ENCODE results near the gene CAMTA1.

DNA sequence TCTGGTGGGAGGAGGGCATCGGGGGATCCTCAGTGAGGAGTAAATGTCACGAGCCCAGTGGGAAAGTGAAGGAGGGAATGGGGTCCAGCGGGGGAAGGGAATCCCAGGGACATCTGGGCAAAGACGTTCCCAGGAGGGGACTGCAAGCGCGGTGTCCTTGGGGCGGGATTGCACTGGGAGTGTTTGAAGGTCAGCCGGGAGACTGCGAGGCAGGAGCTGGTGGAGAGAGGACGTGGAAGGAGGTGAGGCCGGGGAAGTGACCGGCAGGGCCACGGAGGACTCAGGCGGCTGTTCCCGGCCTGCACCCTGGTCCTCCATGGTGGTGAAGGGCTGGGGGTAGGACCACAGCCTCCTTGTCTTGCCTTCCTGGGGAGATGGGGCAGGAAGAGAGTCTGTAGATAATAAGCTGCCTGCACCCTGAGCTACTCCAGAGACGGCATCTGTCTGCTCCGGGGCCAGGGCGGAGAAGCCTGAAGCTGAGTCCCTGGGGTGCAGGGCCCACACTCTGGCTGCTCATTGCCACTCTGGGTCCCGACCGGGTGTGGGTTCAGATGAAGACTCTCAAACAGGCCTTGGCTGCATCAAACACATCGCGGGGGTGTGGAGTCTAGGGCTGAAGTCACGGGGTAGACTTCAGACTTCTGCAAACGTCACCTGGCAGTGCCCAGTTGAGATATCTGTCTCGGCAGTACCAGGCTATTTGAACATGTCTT lies 264.8 kb downstream of the CAMTA1 start:
- TF ChIP-seq, protein P1, sequence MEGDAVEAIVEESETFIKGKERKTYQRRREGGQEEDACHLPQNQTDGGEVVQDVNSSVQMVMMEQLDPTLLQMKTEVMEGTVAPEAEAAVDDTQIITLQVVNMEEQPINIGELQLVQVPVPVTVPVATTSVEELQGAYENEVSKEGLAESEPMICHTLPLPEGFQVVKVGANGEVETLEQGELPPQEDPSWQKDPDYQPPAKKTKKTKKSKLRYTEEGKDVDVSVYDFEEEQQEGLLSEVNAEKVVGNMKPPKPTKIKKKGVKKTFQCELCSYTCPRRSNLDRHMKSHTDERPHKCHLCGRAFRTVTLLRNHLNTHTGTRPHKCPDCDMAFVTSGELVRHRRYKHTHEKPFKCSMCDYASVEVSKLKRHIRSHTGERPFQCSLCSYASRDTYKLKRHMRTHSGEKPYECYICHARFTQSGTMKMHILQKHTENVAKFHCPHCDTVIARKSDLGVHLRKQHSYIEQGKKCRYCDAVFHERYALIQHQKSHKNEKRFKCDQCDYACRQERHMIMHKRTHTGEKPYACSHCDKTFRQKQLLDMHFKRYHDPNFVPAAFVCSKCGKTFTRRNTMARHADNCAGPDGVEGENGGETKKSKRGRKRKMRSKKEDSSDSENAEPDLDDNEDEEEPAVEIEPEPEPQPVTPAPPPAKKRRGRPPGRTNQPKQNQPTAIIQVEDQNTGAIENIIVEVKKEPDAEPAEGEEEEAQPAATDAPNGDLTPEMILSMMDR (IDR thresholded peaks at IDR 0.05): no peak
- TF ChIP-seq SIN3A (IDR thresholded peaks at IDR 0.05; ENCODE audit: borderline replicate concordance, insufficient read depth, low read depth, low read length) (no peak), TCF7L2 (IDR thresholded peaks at IDR 0.05; ENCODE audit: low read depth, low read length) (no peak)
